HepG2 (cell line): ENCODE measurements around the gene TAF5. TPM values are rescaled to one million over a fixed set of nuclear protein-coding genes. Genes with fewer than 3 reads are reported as not detected.
"Not testable (repeated sequence)": the region's sequence is repeated elsewhere in the genome, so short reads cannot be mapped to it uniquely, and the experiment has no call there.

Experiments
- ATAC-seq: fragments of 200-7000 bp; cut with Tn5 transposase; 3 replicates; pipeline ENCODE4 v1.9.1; 2020; ENCODE audit warnings: mild to moderate bottlenecking, moderate library complexity
- BruUV-seq: library from RNA; stranded (reverse); fragments of 400-500 nt; replicated peaks from 2 replicates; lab custom pipeline; 2021; lab: Mats Ljungman, UMichigan
- CTCF ChIA-PET: fragments of 300-600 bp; formaldehyde crosslinking; extraction: SDS; loops from one replicate; lab custom pipeline; 2021; ENCODE audit warnings: low total read pairs, inconsistent platforms, low intra/inter-chr PET ratio; lab: Yijun Ruan, JAX
- POLR2A ChIA-PET: fragments of 350-600 bp; sonication (Branson Sonifier 250); formaldehyde crosslinking; loops from one replicate; lab custom pipeline; 2020; ENCODE audit warnings: antibody characterized with exemption, inconsistent platforms; lab: Yijun Ruan, JAX
- DNase-seq: peaks from one replicate; pipeline ENCODE4 v3.0.0-alpha.2; 2015; ENCODE audit warnings: low spot score
- FAIRE-seq: peaks from 3 replicates; lab custom pipeline; 2011; peaks lifted over from hg19 to GRCh38; lab: Jason Lieb, UNC
- H2AFZ ChIP-seq: one replicate; pipeline ENCODE4 v1.6.1; 2011; ENCODE audit warnings: low read length, inconsistent platforms
- H3K27ac ChIP-seq: fragments of 300-600 bp; 3 replicates; pipeline ENCODE4 v1.8.0; 2011; ENCODE audit warnings: mixed run types, mild to moderate bottlenecking, mixed read lengths, low read length, inconsistent platforms; ENCODE audit not compliant: insufficient read depth; ENCODE audit errors: extremely low read length
- H3K27me3 ChIP-seq, 2 experiments: fragments of 200-600 bp in 1 of 2; 2 replicates in 1 of 2; 3 replicates in 1 of 2; pipeline versions ENCODE4 v1.6.0 to v1.8.0; 2011; ENCODE audit warnings: low read length in 2 of 2, mild to moderate bottlenecking in 2 of 2, moderate library complexity in 2 of 2, inconsistent platforms in 1 of 2; ENCODE audit not compliant: insufficient read depth in 2 of 2, control insufficient read depth in 1 of 2
- H3K36me3 ChIP-seq, 2 experiments: fragments of 200-600 bp in 1 of 2; replicated peaks in 1 of 2; 2 replicates in 1 of 2; 3 replicates in 1 of 2; pipeline versions ENCODE4 v1.5.1 to v1.8.0; 2011; ENCODE audit warnings: low read length in 2 of 2, inconsistent platforms in 1 of 2; ENCODE audit not compliant: insufficient read depth in 2 of 2, control insufficient read depth in 1 of 2
- H3K4me1 ChIP-seq: 2 replicates; pipeline ENCODE4 v1.5.1; 2012; ENCODE audit warnings: low read length, inconsistent platforms; ENCODE audit not compliant: insufficient read depth
- H3K4me2 ChIP-seq: 2 replicates; pipeline ENCODE4 v1.6.0; 2011; ENCODE audit warnings: low read depth, low read length, inconsistent platforms
- H3K4me3 ChIP-seq, 3 experiments: fragments of 200-600 bp in 1 of 3; sonication (generic), shearing (Covaris generic) in 1 of 3; replicated peaks in 1 of 3; 2 replicates each; pipeline ENCODE4 v1.5.1; 2011 to 2016; ENCODE audit warnings: low read length in 3 of 3, inconsistent platforms in 2 of 3, low read depth in 2 of 3, mild to moderate bottlenecking in 2 of 3, control low read depth in 1 of 3, mixed read lengths in 1 of 3; ENCODE audit not compliant: insufficient read depth in 1 of 3
- H3K79me2 ChIP-seq: one replicate; pipeline ENCODE4 v1.6.1; 2011; ENCODE audit warnings: low read length, inconsistent platforms; ENCODE audit not compliant: insufficient read depth
- H3K9ac ChIP-seq: 2 replicates; pipeline ENCODE4 v1.6.0; 2011; ENCODE audit warnings: mild to moderate bottlenecking, low read depth, low read length, inconsistent platforms; ENCODE audit not compliant: insufficient read depth
- H3K9me3 ChIP-seq: 2 replicates; pipeline ENCODE4 v1.5.1; 2012; ENCODE audit warnings: mild to moderate bottlenecking, low read length
- H4K20me1 ChIP-seq: 2 replicates; pipeline ENCODE4 v1.6.0; 2011; ENCODE audit warnings: inconsistent platforms, mild to moderate bottlenecking, low read length, moderate library complexity; ENCODE audit not compliant: insufficient read depth
- LRRFIP1 ChIP-seq: sonication (generic); formaldehyde crosslinking; conservative IDR thresholded peaks from 2 replicates; pipeline ENCODE4 v1.4.0; 2020; ENCODE audit warnings: missing genetic modification reagents
- PATZ1 ChIP-seq: sonication (generic); formaldehyde crosslinking; IDR thresholded peaks from 2 replicates; pipeline ENCODE4 v1.4.0; 2020; ENCODE audit warnings: missing genetic modification reagents
- RNF219 ChIP-seq: sonication (generic); formaldehyde crosslinking; IDR thresholded peaks from 2 replicates; pipeline ENCODE4 v1.5.0; 2020; ENCODE audit warnings: mild to moderate bottlenecking, missing genetic modification reagents
- WGBS: methylation state at CpG from one replicate; pipeline ENCODE4 v1.1.6; 2017; ENCODE audit warnings: low lambda C conversion rate; 5-methylcytosine and 5-hydroxymethylcytosine counted together
- in situ Hi-C: cut with HindIII; loops from 2 replicates; pipeline ENCODE4 v1.10.0; 2017; ENCODE audit warnings: low pct_unique_long_range_greater_than_20kb; ENCODE audit not compliant: extremely low pct_ligation_motif_present
- intact Hi-C: fragments of 100-400 bp; cut with micrococcal nuclease; formaldehyde crosslinking; loops from one replicate; pipeline ENCODE4 v1.10.0; 2022; ENCODE audit not compliant: unreplicated experiment
- polyA plus RNA-seq, 8 experiments: library from polyadenylated mRNA; depleted of rRNA in 3 of 8; stranded (reverse) in 7 of 8; unstranded in 1 of 8; fragments of >200 nt; fragmentation: Illumina TruSeq in 4 of 8; extraction: Trizol in 4 of 8; gene quantifications; 2 replicates each; pipeline versions ENCODE4 v1.2.1 to v1.2.3, GENCODE V29; 2011 to 2016; ENCODE audit warnings: low read depth in 4 of 8, missing spikeins in 1 of 8, mixed read lengths in 1 of 8; ENCODE audit not compliant: insufficient read depth in 1 of 8
- total RNA-seq, 5 experiments: library from RNA; depleted of rRNA; stranded (reverse); fragments of >200 nt; fragmentation: Illumina TruSeq; extraction: Trizol; gene quantifications; 2 replicates each; pipeline ENCODE4 v1.2.3, GENCODE V29; 2016; ENCODE audit warnings: low read depth in 1 of 5

The TAF5 gene
- total and polyA plus RNA-seq, 2 of the 13 experiments (the other 11 are each of a cell fraction or from before 2014, with no cell fraction given) = 3.8 to 8.7 TPM

GRCh38 chr10:103353281-103353680, 14.5 kb upstream of the TAF5 start (continued):
- TF ChIP-seq RNF219 (CRISPR knock-in tag) (no peak), PATZ1 (CRISPR knock-in tag) (no peak), LRRFIP1 (CRISPR knock-in tag) (no peak)
- TF ChIP-seq, all 625 proteins: peak for 0

- H3K4me1 ChIP-seq = peaks cover 14% of the 10 kb centered on the region
- ATAC-seq, CTCF ChIA-PET, in situ Hi-C loops, H3K36me3 ChIP-seq, H2AFZ ChIP-seq, H3K4me2 ChIP-seq, H3K27ac ChIP-seq, H3K27me3 ChIP-seq, H3K4me3 ChIP-seq, intact Hi-C loops, DNase-seq, BruUV-seq, H3K9ac ChIP-seq, H3K79me2 ChIP-seq, FAIRE-seq, H3K9me3 ChIP-seq, H4K20me1 ChIP-seq: not testable (repeated sequence)
- POLR2A ChIA-PET = interaction anchor here (1.6 kb wide), 1 partner anchor 42 kb away, joined by 4 read pairs; the partner anchor contains the start of genes ATP5MK and PDCD11
- 67% methylated on average over 4 of the region's 4 CpGs for WGBS
These were observed 13.2 kb upstream of the TAF5 start for GRCh38 chr10:103354567-103354966.
